Fibroblast of skin of left quadriceps (primary cell): ENCODE data around the gene CAB39.
A peak's percentile ranks its signal among the peaks of the same experiment; 100 is the strongest.

Source experiments
- DNase-seq, 2 experiments: peaks; one replicate each; pipeline ENCODE4 v3.0.0-alpha.2; 2013; ENCODE audit warnings: low read depth in 2 of 2

Gene CAB39

GRCh38 chr2:230757476-230757875, 44.8 kb downstream of the CAB39 start:
- no peak for DNase-seq

DNA sequence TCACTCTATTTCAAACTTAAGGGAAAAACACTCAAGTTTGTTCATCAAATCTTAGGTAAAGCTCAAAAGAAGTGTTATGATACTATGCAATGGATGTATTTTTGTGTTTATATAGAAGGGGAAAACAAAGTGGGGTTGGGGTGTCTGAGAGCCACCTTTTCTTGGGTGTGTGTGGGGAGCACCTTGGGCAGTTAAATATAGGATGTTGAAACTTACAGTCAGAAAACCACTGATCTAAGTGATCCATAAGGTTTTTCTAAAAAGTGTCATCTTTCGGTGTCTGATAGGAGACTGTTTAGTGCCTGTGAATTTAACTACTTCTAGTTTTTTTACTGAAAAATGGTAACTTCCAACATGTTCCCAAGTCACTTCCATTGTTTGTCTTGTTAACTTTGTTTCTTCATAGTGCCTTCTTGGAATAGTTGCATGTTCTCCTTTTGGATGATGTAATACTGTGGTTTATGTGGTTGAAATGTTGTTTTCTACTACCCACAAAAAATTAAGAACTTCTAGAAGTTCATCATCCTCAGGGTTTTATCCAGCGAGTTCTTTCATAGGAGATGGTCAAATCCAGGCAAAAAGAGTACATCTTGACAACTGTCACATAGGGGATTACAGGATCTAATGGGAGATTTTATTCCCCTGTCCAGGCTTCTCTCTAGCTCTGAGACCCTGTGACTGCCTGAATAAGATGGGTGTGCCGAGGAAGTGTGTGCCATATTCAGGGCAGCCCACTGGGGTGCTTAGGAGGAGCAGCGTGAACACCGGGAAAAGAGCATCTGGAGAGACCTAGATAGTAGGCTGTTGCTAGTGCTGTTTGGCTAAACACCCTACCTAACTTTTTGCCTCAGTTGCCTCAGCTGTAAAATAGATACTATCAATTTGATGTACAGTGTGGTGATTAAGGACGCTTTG, 46.2 kb downstream of the CAB39 start:
- DNase-seq: peak; percentile 85 to 86

- no peak for DNase-seq
Measured at GRCh38 chr2:230759481-230760167, 47.0 kb downstream of the CAB39 start.

DNA sequence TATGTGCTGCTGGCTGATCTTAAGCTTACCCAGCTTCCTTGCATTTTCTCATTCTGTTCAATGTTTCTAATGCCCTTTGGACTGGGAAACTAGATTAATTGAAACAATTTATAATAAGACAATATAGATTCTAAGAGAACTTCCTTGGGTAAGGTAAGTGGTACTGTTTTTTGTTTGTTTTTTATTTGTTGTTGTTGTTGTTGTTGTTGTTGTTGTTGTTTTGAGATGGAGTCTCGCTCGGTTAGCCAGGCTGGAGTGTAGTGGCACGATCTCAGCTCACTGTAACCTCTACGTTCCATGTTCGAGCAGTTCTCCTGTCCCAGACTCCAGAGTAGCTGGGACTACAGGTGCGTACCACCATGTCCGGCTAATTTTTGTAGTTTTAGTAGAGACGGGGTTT, 49.1 kb downstream of the CAB39 start:
- DNase-seq: no peak

GRCh38 chr2:230762317-230762896, 49.8 kb downstream of the CAB39 start:
- no peak for DNase-seq

DNA sequence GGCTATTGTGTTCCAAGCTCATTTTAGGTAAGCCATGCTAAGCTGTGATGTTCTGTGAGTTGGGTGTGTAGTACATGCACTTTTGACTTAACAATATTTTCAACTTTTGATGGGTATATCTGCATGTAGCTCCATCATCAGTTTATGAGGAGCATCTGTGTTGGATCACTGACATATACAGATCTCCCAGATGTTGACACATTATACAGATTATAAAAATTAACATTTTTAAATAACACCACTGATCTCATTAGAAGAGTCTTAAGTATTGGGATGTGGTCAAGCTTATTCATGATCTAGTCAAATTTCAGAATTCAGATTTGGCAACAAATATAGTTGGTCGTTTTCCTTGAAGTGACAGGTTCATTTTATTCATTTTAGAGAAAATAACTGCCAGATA, 51.7 kb downstream of the CAB39 start:
- DNase-seq: no peak

- no peak for DNase-seq
Measured at GRCh38 chr2:230765611-230766300, 53.1 kb downstream of the CAB39 start.

- no peak for DNase-seq
Measured at GRCh38 chr2:230767862-230768388, 55.3 kb downstream of the CAB39 start.

GRCh38 chr2:230770804-230771203, 58.2 kb downstream of the CAB39 start:
- peak in 1 of 2 experiments; percentile 29 for DNase-seq

DNA sequence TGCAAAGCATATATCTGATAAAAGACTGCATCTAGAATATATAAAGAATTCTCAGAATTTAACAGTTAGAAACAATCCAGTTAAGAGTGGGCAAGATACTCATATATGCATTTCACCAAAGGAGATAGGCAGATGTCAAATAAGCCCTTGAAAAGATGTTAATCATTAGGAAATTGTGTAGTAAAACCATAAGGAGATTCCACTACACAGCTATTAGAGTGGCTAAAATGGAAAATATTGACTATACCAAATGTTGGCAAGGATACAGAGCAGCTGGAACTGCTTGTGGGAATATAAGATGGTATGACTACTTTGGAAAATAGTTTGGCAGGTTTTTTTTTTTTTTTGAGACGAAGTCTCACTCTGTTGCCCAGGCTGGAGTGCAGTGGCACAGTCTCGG, 59.5 kb downstream of the CAB39 start:
- no peak for DNase-seq

DNA sequence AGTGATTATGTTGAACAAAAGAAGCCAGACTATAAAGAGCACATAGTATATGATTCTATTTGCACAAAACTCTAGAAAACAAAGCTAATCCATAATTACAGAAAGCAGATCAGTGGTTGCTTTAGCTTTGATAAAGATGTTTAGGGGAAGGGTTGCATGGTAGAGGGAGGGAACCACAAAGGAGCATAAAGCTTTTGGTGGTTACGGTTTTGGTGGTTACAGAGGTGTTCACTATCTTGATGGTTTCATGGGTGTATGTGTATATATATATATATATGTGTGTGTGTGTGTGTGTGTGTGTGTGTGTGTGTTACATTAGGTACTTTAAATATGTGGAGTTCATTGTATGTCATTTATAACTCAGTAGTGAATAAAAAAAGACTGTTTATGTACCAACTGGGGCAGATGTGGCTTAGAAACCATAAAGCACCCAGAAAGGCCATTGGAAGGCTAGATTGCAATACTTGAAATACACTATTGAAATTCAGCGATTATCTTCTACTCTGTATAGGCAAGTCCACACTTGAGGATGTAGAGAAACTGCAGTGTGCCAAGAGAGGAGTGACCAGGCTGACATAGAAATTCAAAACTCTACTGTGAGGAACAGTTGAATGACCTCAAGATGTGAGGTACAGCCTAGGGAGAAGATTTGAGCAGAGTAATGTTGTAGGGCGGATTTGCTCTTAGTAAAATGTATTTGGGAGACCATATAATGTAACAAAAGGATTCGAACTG, 60.6 kb downstream of the CAB39 start:
- no peak for DNase-seq

DNA sequence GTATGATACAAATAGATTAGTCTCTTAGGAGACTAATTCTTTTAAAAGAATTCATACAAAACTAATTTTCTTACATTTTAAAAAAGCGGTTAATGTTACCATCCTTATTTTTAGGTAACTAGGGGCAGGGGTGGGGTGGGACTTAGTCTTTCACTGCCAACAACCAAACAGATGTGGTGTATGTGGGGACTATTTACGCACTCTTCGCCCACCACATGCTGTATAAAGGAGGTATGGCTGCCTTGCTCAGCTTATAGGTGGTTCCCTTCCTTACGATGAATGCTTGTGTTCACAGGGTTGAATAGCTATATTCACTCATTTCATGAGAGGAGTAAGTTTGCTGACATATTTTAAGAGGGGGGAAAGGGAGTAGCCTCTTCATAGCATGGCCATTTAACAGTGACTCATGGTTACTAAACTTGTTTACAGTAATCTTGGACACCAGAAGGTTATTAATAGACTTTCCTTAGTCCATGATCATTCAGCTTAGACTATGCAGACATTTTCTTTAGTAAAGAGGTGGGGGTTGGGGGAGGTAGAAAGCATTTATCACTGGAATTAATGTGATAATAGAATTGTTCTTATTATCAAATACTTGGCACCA, 61.8 kb downstream of the CAB39 start:
- DNase-seq: peak; percentile 63 to 68

- no peak for DNase-seq
Measured at GRCh38 chr2:230775737-230776136, 63.1 kb downstream of the CAB39 start.

DNA sequence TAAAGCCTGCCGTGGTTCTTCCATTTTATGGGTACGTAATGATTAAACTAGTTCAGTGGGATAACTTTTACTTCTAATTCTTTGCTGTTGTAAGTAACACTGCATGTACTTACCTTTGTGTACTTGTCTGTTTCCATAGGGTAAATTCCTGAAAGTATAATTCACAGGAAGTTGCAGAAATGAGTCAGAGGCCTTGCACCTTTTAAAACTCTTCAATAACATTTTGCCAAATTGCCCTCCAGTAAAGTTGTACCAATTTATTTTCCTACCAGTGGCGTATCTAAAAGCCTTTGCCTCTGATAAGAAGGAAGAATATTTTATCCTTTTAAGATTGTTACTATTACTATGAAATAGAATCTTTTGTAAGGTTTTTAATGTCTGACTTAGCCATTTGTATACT, 65.1 kb downstream of the CAB39 start:
- no peak for DNase-seq

DNA sequence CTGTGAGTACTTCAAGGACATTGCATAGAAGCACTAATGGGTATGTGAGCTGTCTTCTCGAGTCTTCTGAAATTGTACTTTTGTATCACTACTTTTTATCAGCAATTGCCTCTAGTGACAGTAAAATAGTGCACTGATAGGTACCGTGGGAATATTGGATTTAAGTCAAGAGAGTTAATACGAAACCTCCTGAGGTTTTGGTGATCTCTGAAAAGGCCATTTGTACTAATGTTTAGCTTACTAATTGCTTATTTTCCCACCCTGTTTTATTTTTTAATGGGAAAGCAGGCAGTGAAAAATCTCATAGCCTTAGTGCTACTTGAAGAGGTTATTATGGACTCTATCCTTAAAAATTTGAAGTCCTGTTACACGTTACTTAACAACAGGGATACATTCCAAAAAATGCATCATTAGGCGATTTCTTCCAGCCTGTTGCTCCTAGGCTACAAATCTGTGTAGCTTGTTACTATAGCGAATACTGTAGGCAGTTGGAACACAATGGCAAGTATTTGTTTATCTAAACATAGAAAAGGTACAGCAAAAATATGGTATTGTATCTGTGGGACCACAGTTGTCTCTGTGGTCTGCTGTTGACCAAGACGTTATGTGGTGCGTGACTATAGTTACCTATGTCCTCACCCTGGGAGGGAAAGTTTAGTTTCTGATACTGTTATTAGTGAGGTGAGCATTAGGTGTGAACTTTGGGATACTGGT, 65.9 kb downstream of the CAB39 start:
- DNase-seq: no peak

GRCh38 chr2:230779126-230779525, 66.5 kb downstream of the CAB39 start:
- DNase-seq: no peak

DNA sequence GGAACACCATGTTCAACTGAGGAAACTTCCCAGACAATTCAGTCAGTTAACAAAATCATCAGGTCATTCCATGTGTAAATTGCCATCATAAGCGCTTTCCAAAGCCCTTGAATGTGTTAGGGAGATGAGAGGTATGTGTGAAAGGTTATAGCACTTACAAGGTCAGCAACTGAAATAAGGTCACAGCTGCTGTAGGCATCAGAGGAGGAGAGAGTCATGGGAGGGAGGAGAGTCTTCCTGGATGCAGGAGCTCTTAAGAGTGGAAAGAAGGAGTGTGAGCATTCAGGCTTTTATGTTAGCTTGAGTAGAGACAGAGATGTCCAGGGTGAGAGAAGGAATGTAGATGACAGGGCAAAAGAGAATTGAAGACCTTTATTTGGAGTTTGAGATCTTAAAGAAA, 67.0 kb downstream of the CAB39 start:
- no peak for DNase-seq

DNA sequence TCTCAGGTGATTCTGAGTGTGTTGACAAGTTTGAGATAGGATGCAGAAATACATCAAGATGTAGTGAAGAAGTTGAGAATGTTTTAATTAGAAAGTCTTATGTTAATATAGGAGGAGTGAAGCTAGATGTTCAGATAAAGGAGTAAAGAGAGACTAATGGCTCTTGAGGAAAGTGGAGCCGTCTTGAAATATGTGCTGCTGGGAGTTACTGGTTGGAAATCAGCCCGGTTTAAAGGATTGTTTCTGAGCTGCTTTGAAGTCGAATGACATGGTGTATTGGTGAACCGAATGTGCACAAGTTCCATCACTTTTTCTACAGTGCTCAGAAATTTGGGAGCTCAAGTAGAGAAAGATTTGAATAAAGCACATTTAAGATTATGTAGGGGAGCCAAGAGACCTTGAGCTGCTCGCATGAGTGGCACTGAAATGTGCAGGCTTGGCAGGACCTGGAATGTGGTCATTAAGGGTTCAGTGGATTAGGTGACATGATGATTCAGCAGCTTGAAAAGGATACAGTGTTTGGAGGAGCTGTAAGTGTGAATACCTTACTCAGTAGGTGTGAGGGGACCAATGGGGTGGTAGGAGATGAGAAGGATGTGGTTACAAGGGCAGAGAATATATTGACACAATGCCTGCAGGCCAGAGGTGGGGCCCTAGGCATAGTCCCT, 68.6 kb downstream of the CAB39 start:
- no peak for DNase-seq

- DNase-seq: no peak
Measured at GRCh38 chr2:230783101-230783500, 70.5 kb downstream of the CAB39 start.

GRCh38 chr2:230784795-230785194, 72.2 kb downstream of the CAB39 start:
- no peak for DNase-seq
